Duodenal mucosa (tissue), 2 donors: ENCODE measurements around the gene PGPEP1.
"Not testable (repeated sequence)": the region's sequence is repeated elsewhere in the genome, so short reads cannot be mapped to it uniquely, and the experiment has no call there.

ENCODE experiments used
- H3K27ac ChIP-seq: one replicate; pipeline ENCODE4 v1.7.0; 2013; ENCODE audit warnings: low read depth, low read length
- H3K27me3 ChIP-seq, 2 donors: one replicate each; pipeline ENCODE4 v1.7.0; 2013; ENCODE audit warnings: low read length in 2 of 2, control low read depth in 1 of 2; ENCODE audit not compliant: insufficient read depth in 2 of 2, control insufficient read depth in 1 of 2
- H3K36me3 ChIP-seq, 2 donors: one replicate each; pipeline ENCODE4 v1.7.0; 2013; ENCODE audit warnings: low read length in 2 of 2, control low read depth in 1 of 2; ENCODE audit not compliant: insufficient read depth in 2 of 2, control insufficient read depth in 1 of 2
- H3K4me1 ChIP-seq, 2 donors: one replicate each; pipeline ENCODE4 v1.7.0; 2013; ENCODE audit warnings: low read length in 2 of 2, control low read depth in 1 of 2; ENCODE audit not compliant: insufficient read depth in 2 of 2, control insufficient read depth in 1 of 2
- H3K4me3 ChIP-seq, 2 donors: one replicate each; pipeline ENCODE4 v1.7.0; 2013; ENCODE audit warnings: low read length in 2 of 2, low read depth in 1 of 2
- H3K9ac ChIP-seq, 2 donors: one replicate each; pipeline ENCODE4 v1.7.0; 2013; ENCODE audit warnings: low read length in 2 of 2, low read depth in 1 of 2
- H3K9me3 ChIP-seq, 2 donors: one replicate each; pipeline ENCODE4 v1.7.0; 2013; ENCODE audit warnings: low read length in 2 of 2, control low read depth in 1 of 2; ENCODE audit not compliant: control insufficient read depth in 1 of 2

The PGPEP1 gene

DNA sequence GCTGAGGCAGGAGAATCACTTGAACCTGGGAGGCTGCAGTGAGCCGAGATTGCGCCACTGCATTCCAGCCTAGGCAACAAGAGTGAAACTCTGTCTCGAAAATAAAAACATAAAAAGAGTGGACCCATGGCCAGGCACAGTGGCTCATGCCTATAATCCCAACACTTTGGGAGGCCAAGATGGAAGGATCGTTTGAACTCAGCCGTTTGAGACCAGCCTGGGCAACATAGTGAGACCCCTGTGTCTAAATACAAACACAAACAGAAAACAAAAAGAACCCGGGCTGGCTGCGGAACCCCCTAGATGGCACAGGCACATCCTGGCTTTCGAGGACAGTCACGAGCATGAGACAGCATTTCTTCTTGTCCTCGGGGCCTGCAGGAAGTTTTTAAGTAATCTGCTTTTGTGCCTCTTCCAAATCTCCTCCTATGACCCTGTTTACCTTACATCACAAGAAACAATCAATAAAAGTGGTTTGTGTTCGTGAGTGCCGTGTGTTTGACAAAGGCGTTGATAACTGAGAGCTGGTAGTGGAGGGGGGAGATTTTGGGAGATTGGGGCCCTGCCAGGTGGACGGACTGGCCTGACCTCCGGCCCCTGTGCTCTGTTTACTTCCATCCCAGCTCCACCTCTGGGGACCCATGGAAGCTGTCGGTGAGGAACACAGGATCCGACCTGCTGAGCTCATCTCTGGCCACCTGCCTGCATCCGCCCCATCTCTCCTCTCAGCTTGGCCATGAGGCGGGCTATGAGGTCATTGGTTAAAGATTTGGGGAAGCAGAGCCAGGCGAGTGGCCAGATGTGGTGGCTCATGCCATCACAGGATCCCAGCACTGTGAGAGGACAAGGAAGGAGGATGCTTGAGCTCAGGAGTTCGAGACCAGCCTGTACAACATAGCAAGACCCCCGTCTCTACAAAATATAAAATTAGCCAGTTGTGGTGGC lies 39.7 kb downstream of the PGPEP1 start:
- Histone ChIP-seq H3K36me3 (no peaks in the 10 kb centered on the region), H3K27me3 (no peaks in the 10 kb centered on the region), H3K27ac (peak overlapping the region; percentile 49), H3K4me1 (peaks cover 10 to 15% of the 10 kb centered on the region in 2 donors), H3K4me3 (no peak overlapping the region), H3K9ac (peak overlapping the region in 1 of 2 donors; percentile 27), H3K9me3 (no peaks in the 10 kb centered on the region)

DNA sequence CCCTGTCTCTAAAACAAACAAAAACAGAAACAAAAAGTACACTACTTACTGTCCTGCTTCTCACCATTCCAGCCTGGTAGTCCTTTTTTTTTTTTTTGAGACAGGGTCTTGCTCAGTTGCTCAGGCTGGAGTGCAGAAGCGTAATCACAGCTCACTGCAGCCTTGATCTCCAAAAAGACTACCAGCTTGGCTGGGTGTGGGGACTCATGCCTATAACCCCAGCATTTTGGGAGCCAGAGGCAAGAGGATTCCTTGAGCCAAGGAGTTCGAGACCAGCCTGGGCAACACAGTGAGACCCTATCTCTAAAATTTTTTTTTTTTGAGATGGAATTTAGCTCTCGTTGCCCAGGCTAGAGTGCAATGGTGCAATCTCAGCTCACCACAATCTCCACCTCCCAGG lies 40.4 kb downstream of the PGPEP1 start:
- Histone ChIP-seq H3K9ac (peak overlapping the region in 1 of 2 donors; percentile 27), H3K9me3 (no peaks in the 10 kb centered on the region), H3K4me1 (peaks cover 17 to 22% of the 10 kb centered on the region in 2 donors)

DNA sequence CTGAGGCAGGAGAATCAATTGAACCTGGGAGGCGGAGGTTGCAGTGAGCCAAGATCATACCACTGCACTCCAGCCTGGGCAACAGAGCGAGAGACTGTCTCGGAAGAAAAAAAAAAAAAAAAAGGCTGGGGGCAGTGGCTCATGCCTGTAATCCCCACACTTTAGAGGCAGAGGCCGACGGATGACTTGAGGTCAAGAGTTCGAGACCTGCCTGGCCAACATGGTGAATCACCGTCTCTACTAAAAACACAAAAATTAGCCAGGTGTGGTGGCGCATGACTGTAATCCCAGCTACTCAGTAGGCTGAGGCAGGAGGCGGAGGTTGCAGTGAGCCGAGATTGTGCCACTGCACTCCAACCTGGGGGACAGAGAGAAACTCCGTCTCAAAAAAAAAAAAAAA lies 43.2 kb downstream of the PGPEP1 start:
- H3K27me3 ChIP-seq, H3K9ac ChIP-seq, H3K4me3 ChIP-seq, H3K9me3 ChIP-seq, H3K36me3 ChIP-seq, H3K27ac ChIP-seq: not testable (repeated sequence)
- H3K4me1 ChIP-seq = peaks cover 27 to 41% of the 10 kb centered on the region in 2 donors

More for the DNA sequence above, 40.4 kb downstream of the PGPEP1 start:
- Histone ChIP-seq H3K27me3 (no peaks in the 10 kb centered on the region), H3K4me3 (no peak overlapping the region), H3K27ac (no peak overlapping the region), H3K36me3 (no peaks in the 10 kb centered on the region)

DNA sequence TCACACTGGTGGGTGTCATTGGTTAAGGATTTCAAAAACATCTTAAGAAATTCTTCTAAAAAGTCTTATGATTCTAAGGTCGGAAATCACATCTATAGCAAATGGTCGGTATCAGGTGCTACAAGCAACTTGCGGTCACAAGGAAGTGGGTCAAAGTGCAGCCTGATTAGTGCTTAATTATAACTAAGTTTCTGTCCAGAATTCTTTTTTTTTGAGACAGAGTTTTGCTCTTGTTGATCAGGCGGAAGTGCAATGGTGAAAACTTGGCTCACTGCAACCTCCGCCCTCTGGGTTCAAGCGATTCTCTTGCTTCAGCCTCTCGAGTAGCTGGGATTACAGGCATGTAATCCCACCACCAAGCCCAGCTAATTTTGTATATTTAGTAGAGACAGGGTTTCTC lies 44.4 kb downstream of the PGPEP1 start:
- H3K4me1 ChIP-seq = peaks cover 26 to 44% of the 10 kb centered on the region in 2 donors
- H3K9ac ChIP-seq = no peak overlapping the region
- no peaks in the 10 kb centered on the region for H3K27me3 ChIP-seq
- H3K36me3 ChIP-seq = peaks cover 0 to 3% of the 10 kb centered on the region in 2 donors
- H3K9me3 ChIP-seq = no peaks in the 10 kb centered on the region
- H3K4me3 ChIP-seq = no peak overlapping the region
- peak overlapping the region; percentile 64 for H3K27ac ChIP-seq

DNA sequence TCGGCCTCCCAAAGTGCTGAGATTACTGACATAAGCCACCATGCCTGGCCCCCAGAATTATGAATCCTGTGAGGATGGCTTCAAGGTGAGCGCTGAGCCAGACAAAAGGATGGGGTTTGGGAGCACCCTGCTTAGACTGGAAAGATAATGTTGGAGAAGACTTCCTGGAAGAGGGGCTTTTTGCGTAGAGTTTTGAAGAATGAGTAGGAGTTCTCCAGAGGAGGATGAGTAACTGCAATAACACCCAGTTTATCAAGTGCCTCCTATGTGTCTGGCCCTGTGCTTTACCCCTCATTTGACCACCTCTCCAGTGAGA lies 44.9 kb downstream of the PGPEP1 start:
- peaks cover 0 to 5% of the 10 kb centered on the region in 2 donors for H3K36me3 ChIP-seq
- H3K9me3 ChIP-seq = no peaks in the 10 kb centered on the region
- H3K4me1 ChIP-seq = peaks cover 21 to 39% of the 10 kb centered on the region in 2 donors
- no peak overlapping the region for H3K9ac ChIP-seq
- no peaks in the 10 kb centered on the region for H3K27me3 ChIP-seq
- peak overlapping the region; percentile 64 for H3K27ac ChIP-seq
- peak overlapping the region in 1 of 2 donors; percentile 1 for H3K4me3 ChIP-seq

DNA sequence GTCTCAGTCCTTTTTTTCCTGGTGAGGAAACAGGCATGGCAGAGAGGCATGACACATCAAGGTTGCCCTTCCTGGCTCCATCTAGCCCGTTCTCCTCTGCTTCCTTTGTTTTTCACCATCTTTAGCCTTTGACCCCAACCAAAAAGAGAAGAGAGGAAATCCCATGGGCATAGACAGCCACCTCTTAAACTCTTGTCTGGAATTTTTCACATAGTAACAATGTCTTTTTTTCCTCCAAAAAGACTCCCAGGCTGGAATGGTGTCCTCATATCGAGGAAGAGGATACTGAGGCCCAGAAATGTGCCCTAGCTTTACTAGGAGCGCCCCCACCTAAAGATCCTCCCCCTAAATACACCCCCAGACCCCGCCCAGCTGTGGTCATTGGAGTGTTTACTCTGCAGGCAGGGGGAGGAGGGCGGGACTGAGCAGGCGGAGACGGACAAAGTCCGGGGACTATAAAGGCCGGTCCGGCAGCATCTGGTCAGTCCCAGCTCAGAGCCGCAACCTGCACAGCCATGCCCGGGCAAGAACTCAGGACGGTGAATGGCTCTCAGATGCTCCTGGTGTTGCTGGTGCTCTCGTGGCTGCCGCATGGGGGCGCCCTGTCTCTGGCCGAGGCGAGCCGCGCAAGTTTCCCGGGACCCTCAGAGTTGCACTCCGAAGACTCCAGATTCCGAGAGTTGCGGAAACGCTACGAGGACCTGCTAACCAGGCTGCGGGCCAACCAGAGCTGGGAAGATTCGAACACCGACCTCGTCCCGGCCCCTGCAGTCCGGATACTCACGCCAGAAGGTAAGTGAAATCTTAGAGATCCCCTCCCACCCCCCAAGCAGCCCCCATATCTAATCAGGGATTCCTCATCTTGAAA lies 45.5 kb downstream of the PGPEP1 start, which contains the start of gene GDF15:
Gene GDF15, plus strand, starts transcription at position 484 of the 868 bp plus-strand sequence. Its CDS starts 32 bp downstream, at position 516.
- Histone ChIP-seq H3K4me3 (peak within 1 kb of the TSS; percentile 52 to 70), H3K27me3 (no peaks in the 10 kb centered on the region)

DNA sequence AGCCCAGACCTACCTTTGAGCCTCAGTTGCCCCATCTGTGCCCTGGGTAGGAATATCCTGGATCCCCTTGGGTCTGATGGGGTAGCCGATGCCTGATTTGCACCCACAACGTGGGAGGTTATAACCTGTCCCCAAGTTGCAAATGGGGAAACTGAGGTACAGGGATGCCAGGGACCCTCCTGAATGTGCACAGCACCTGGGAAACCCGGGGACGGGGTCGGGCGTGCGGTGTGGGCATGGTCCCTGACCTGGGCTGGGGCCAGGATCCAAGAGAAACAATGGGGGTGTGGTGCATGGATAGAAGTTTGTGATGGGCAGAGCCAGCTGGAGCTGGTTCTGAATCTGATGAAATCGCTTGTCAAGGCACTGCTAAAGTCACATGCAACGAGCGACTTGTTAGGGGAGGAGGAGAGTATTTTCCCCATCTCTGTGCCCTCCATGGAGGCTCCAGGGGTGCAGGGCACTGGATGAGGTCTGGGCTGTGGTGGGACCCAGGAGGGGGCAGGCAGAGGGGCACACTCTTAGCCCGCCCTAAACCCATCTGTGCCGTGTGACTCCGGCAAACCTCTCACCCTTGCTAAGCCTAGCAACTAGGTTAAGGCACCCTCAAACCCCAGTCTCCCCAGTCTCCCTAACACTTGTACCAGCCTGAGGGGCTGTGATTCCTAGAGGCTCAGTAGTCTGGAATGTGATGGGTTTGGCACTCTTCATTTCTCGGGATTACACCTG lies 46.3 kb downstream of the PGPEP1 start:
- Histone ChIP-seq H3K4me1 (peaks cover 17 to 34% of the 10 kb centered on the region in 2 donors), H3K27me3 (no peaks in the 10 kb centered on the region), H3K9ac (peak overlapping the region; percentile 16 to 67), H3K9me3 (no peaks in the 10 kb centered on the region), H3K36me3 (peaks cover 0 to 5% of the 10 kb centered on the region in 2 donors), H3K27ac (peak overlapping the region; percentile 64), H3K4me3 (peak overlapping the region; percentile 52 to 70)

More for the DNA sequence above, 45.5 kb downstream of the PGPEP1 start, which contains the start of gene GDF15:
- Histone ChIP-seq H3K4me1 (peaks cover 17 to 34% of the 10 kb centered on the region in 2 donors), H3K9ac (peak within 1 kb of the TSS; percentile 16 to 67), H3K9me3 (no peaks in the 10 kb centered on the region), H3K27ac (peak within 1 kb of the TSS; percentile 64), H3K36me3 (peaks cover 0 to 5% of the 10 kb centered on the region in 2 donors)

DNA sequence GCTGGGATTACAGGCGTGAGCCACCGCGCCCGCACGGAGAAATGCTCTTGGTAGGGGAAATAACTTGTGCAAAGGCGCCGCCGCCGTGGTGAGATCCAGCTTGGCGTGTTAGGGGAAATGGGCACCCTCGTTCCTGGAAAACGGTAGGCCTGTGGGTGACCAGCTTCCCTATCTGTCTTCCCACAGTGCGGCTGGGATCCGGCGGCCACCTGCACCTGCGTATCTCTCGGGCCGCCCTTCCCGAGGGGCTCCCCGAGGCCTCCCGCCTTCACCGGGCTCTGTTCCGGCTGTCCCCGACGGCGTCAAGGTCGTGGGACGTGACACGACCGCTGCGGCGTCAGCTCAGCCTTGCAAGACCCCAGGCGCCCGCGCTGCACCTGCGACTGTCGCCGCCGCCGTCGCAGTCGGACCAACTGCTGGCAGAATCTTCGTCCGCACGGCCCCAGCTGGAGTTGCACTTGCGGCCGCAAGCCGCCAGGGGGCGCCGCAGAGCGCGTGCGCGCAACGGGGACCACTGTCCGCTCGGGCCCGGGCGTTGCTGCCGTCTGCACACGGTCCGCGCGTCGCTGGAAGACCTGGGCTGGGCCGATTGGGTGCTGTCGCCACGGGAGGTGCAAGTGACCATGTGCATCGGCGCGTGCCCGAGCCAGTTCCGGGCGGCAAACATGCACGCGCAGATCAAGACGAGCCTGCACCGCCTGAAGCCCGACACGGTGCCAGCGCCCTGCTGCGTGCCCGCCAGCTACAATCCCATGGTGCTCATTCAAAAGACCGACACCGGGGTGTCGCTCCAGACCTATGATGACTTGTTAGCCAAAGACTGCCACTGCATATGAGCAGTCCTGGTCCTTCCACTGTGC lies 47.9 kb downstream of the PGPEP1 start:
- H3K4me3 ChIP-seq = peak overlapping the region; percentile 51 to 55
- H3K36me3 ChIP-seq = peaks cover 0 to 5% of the 10 kb centered on the region in 2 donors
- no peaks in the 10 kb centered on the region for H3K27me3 ChIP-seq
- H3K9me3 ChIP-seq = no peaks in the 10 kb centered on the region
- peaks cover 17 to 45% of the 10 kb centered on the region in 2 donors for H3K4me1 ChIP-seq
- H3K9ac ChIP-seq = peak overlapping the region; percentile 42 to 70
- H3K27ac ChIP-seq = peak overlapping the region; percentile 51
